ENCODE results near the gene MACROD2.

The MACROD2 gene

GRCh38 chr20:15916623-15917022 is 1921.3 kb downstream of the MACROD2 start:
- no peak for DNase-seq (ENCODE audit: low spot score)

DNA sequence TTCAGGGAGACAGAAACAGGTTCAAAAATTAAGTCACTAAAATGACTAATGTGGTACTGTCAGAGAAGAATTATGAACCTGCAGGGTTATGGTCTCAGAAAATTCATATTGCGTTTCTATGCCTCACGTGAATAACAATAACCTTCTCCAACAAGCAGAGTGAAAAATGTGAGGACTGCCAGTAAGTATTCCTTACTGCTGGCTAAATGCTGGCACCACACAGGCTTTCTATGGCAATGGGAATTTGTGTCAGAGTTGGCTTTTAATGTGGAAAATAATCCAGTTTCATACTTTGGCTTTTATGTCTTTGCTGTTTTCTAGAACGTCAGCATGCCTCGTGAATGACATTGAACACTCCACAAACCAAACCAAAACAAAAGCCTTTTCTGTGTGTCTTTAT is 1922.0 kb downstream of the MACROD2 start:
- DNase-seq (ENCODE audit: low spot score): no peak

GRCh38 chr20:15918631-15919030 is 1923.3 kb downstream of the MACROD2 start:
- no peak for DNase-seq (ENCODE audit: low spot score)

- DNase-seq (ENCODE audit: low spot score): no peak
These were observed 1923.8 kb downstream of the MACROD2 start for GRCh38 chr20:15919118-15919517.

DNA sequence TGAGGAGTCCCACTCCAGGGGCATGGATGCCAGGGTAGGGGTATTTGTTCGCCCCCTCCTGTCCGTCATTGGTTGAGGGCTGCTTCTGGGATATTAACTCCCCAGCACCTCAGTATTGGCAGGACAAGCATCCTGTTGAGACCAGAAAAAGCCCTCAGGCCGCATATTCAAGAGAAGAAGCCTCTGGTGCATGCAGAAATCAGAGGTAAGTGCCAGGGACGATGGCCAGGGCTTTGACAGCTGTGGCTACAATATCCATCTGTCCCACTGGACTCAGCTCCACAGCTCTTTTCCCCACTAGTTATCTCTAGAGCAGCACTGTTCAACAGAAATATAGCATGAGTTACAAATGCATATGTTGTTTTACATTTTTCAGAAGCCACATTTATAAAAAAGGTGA is 1926.6 kb downstream of the MACROD2 start:
- no peak for DNase-seq (ENCODE audit: low spot score)

- no peak for DNase-seq (ENCODE audit: low spot score)
These were observed 1927.2 kb downstream of the MACROD2 start for GRCh38 chr20:15922556-15922955.

DNA sequence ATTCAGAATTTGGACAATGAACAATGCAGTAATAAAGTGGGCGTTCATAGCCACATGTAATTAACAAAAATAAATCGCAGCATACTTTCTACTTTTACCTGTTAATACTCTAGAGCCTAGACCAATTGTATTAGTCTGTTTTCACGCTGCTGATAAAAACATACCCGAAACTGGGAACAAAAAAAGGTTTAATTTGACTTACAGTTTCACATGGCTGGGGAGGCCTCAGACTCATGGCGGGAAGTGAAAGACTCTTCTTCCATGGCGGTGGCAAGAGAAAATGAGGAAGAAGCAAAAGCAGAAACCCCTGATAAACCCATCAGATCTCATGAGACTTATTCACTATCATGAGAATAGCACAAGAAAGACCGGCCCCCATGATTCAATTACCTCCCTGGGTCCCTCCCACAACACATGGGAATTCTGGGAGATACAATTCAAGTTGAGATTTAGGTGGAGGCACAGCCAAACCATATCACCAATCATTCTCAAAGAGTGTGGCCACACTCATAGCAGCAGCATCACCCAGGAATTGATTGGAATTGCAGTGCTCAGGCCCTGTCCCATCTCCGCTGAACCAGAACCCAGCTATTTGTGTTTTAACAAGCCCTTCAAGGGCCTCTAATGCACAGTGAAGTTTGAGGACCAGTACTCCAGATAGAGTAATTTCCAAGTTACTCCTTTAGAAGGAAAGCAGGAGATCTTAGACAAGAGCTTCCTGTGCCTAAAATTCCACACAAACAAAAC is 1927.9 kb downstream of the MACROD2 start:
- no peak for DNase-seq (ENCODE audit: low spot score)

GRCh38 chr20:15924556-15924955 is 1929.2 kb downstream of the MACROD2 start:
- no peak for DNase-seq (ENCODE audit: low spot score)

GRCh38 chr20:15925376-15925775 is 1930.1 kb downstream of the MACROD2 start:
- DNase-seq (ENCODE audit: low spot score): no peak

GRCh38 chr20:15927893-15928650 is 1932.8 kb downstream of the MACROD2 start:
- DNase-seq (ENCODE audit: low spot score): no peak

- no peak for DNase-seq (ENCODE audit: low spot score)
These were observed 1933.6 kb downstream of the MACROD2 start for GRCh38 chr20:15928946-15929345.

- DNase-seq (ENCODE audit: low spot score): no peak
These were observed 1935.3 kb downstream of the MACROD2 start for GRCh38 chr20:15930311-15931305.

GRCh38 chr20:15931897-15932296 is 1936.6 kb downstream of the MACROD2 start:
- DNase-seq (ENCODE audit: low spot score): no peak

DNA sequence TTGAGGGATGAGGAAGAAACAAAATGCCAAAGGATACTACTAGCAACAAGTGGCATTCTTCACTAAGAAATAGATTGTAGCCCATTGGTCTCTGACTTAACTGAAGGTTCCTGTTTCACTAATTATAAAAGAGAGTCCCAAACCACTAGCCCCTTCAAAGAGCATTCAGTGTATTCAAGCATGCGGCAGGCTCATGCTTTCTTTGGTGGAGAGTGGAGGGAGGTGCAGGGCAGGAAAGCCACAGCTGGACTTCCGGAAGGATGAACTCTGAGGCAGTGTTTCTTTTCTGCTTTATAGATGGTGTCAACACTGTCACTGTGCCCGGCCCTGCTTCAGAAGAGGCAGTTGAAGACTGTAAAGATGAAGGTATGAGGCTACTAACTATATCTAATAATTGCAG is 1941.9 kb downstream of the MACROD2 start:
- no peak for DNase-seq (ENCODE audit: low spot score)

DNA sequence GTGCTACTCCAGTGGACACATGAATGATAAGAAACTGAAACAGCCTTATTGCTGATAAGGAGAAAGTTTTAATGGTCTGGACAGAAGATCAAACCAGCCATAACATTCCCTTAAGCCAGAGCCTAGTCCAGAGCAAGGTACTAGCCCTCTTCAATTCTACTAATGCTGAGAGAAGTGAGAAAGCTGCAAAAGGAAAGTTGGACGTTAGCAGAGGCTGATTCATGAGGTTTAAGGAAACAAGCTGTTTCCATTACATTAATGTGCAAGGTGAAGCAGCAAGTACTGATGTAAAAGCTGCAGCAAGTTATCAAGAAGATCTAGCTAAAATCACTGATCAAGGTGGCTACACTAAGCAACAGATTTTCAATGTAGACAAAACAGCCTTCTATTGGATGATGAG is 1943.5 kb downstream of the MACROD2 start:
- DNase-seq (ENCODE audit: low spot score): no peak

GRCh38 chr20:15940127-15940526 is 1944.8 kb downstream of the MACROD2 start:
- no peak for DNase-seq (ENCODE audit: low spot score)

DNA sequence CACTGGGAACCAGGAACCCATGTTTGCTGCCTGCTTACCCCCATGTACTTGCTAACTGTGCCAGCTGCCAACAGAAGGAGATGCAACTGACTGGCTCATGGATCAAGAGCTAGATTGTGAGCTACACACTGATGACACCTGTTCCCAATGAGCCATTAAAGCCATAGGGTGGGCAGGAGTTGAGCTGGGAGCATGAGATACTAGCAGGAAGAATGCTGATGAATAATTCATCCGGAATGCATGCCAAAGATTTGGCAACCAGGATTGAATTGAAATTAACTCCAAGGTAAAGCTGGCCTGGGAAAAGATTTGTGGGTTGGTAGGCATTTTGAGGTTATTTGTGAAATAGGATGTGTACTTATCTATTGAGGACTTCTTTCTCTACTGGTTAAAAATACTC is 1946.8 kb downstream of the MACROD2 start:
- DNase-seq (ENCODE audit: low spot score): no peak

- no peak for DNase-seq (ENCODE audit: low spot score)
These were observed 1950.0 kb downstream of the MACROD2 start for GRCh38 chr20:15945289-15945688.

DNA sequence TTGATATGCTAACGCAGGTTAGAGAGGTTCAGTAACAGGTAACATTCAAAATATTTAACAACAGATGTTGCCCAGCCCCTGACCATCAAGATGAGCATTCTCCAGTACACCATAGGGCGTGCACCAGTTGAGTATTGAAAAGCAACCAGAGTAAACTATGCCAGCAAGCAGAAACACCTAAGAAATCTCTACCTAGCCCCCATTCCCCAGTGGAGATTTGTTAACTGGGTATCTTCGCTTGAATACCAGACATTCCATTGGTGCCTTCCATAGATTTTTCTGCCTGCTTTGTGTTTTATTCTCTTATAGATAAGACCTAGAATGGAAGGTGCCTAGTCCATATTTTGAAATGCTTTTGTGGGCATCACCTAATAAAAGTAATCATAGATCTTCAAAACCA is 1954.1 kb downstream of the MACROD2 start:
- DNase-seq (ENCODE audit: low spot score): no peak

GRCh38 chr20:15951658-15952057 is 1956.3 kb downstream of the MACROD2 start:
- no peak for DNase-seq (ENCODE audit: low spot score)

GRCh38 chr20:15958142-15958541 is 1962.8 kb downstream of the MACROD2 start:
- no peak for DNase-seq (ENCODE audit: low spot score)

- no peak for DNase-seq (ENCODE audit: low spot score)
These were observed 1969.8 kb downstream of the MACROD2 start for GRCh38 chr20:15965165-15965564.
